OCI-LY7 (cell line): Measurements from ENCODE around the gene MAF. TPM values are rescaled to one million over a fixed set of nuclear protein-coding genes. Genes with fewer than 3 reads are reported as not detected.

Source experiments
- BruUV-seq: library from RNA; stranded (reverse); fragments of 400-500 nt; replicated peaks from 2 replicates; lab custom pipeline; 2021; lab: Mats Ljungman, UMichigan
- CTCF ChIA-PET: fragments of 300-600 bp; sonication (Branson Sonifier 250); formaldehyde crosslinking; loops from one replicate; lab custom pipeline; 2022; ENCODE audit warnings: antibody characterized with exemption; ENCODE audit not compliant: unreplicated experiment; lab: Charles Lee
- POLR2A ChIA-PET: fragments of 300-600 bp; sonication (Branson Sonifier 250); formaldehyde crosslinking; loops from one replicate; lab custom pipeline; 2022; ENCODE audit warnings: antibody characterized with exemption; lab: Charles Lee
- DNase-seq: peaks from one replicate; pipeline ENCODE4 v3.0.0-alpha.2; 2015; ENCODE audit warnings: low spot score
- H2AFZ ChIP-seq: fragments of 200-600 bp; sonication (generic), shearing (Covaris generic); 2 replicates; pipeline ENCODE4 v1.6.1; 2014; ENCODE audit warnings: mild to moderate bottlenecking, antibody characterized with exemption, low read length, moderate library complexity
- H3K27ac ChIP-seq: fragments of 200-600 bp; sonication (generic); 2 replicates; pipeline ENCODE4 v1.5.1; 2014; ENCODE audit warnings: mixed run types, low read depth, mild to moderate bottlenecking, moderate library complexity, low read length, inconsistent platforms; ENCODE audit not compliant: poor library complexity, severe bottlenecking
- H3K36me3 ChIP-seq: fragments of 200-600 bp; sonication (generic); 2 replicates; pipeline ENCODE4 v1.6.1; 2014; ENCODE audit warnings: mild to moderate bottlenecking, antibody characterized with exemption, low read length, moderate library complexity, mixed read lengths; ENCODE audit not compliant: insufficient read depth
- H3K4me1 ChIP-seq: fragments of 200-600 bp; sonication (generic); 2 replicates; pipeline ENCODE4 v1.5.1; 2014; ENCODE audit warnings: mild to moderate bottlenecking, low read length; ENCODE audit not compliant: insufficient read depth, poor library complexity, severe bottlenecking
- H3K4me2 ChIP-seq: fragments of 200-600 bp; sonication (generic); 2 replicates; pipeline ENCODE4 v1.6.1; 2014; ENCODE audit warnings: mild to moderate bottlenecking, low read length
- H3K4me3 ChIP-seq: fragments of 200-600 bp; sonication (generic); 2 replicates; pipeline ENCODE4 v1.5.1; 2014; ENCODE audit warnings: mild to moderate bottlenecking, low read depth, low read length; ENCODE audit not compliant: poor library complexity, severe bottlenecking
- H3K79me2 ChIP-seq: fragments of 200-600 bp; sonication (generic); 2 replicates; pipeline ENCODE4 v1.6.1; 2016; ENCODE audit warnings: low read depth, mild to moderate bottlenecking, low read length, moderate library complexity, mixed read lengths; ENCODE audit not compliant: insufficient read depth
- H3K9me2 ChIP-seq: fragments of 200-600 bp; sonication (generic); 2 replicates; pipeline ENCODE4 v1.6.1; 2016; ENCODE audit warnings: mild to moderate bottlenecking, low read length, mixed read lengths; ENCODE audit not compliant: insufficient read depth
- H3K9me3 ChIP-seq: fragments of 200-600 bp; sonication (generic); 2 replicates; pipeline ENCODE4 v1.6.1; 2014; ENCODE audit warnings: mild to moderate bottlenecking, mixed run types, low read length, mixed read lengths
- H4K20me1 ChIP-seq: fragments of 200-600 bp; sonication (generic); 2 replicates; pipeline ENCODE4 v1.6.1; 2014; ENCODE audit warnings: mild to moderate bottlenecking, antibody characterized with exemption, low read length, moderate library complexity, mixed read lengths; ENCODE audit not compliant: insufficient read depth
- CTCF ChIP-seq: fragments of 200-600 bp; sonication (generic); conservative IDR thresholded peaks from 2 replicates; pipeline ENCODE4 v1.5.1; 2014; ENCODE audit warnings: mild to moderate bottlenecking, antibody characterized with exemption, low read length, moderate library complexity, mixed read lengths
- EZH2phosphoT487 ChIP-seq: fragments of 200-600 bp; sonication (generic); IDR thresholded peaks from 2 replicates; pipeline ENCODE4 v1.6.1; 2018; ENCODE audit warnings: low read depth, borderline replicate concordance, mild to moderate bottlenecking, mixed run types, antibody characterized with exemption, low read length, moderate library complexity, mixed read lengths
- intact Hi-C: fragments of 100-400 bp; cut with micrococcal nuclease; formaldehyde crosslinking; loops from one replicate; pipeline ENCODE4 v1.10.0; 2022; ENCODE audit not compliant: unreplicated experiment
- total RNA-seq, 2 experiments: library from RNA; depleted of rRNA in 1 of 2; stranded (reverse); fragments of >200 nt in 1 of 2; shearing (Covaris generic) in 1 of 2; gene quantifications; 2 replicates each; pipeline ENCODE4 v1.2.3, GENCODE V29; 2014 to 2022

MAF gene
- total RNA-seq, 2 experiments from 2014 or later: not detected

GRCh38 chr16:79635488-79635887 is 35.0 kb upstream of the MAF start:
- TF ChIP-seq CTCF: no peak
- no peak for TF ChIP-seq EZH2phosphoT487
- Histone ChIP-seq H4K20me1 (no peaks in the 10 kb centered on the region), H3K36me3 (no peaks in the 10 kb centered on the region), H3K9me3 (no peaks in the 10 kb centered on the region), H3K4me2 (no peak overlapping the region), H2AFZ (no peak overlapping the region), H3K4me3 (no peak overlapping the region), H3K79me2 (no peaks in the 10 kb centered on the region), H3K9me2 (no peaks in the 10 kb centered on the region), H3K27ac (no peak overlapping the region), H3K4me1 (no peaks in the 10 kb centered on the region)
- BruUV-seq: no TSS peak
- intact Hi-C loops: no loop called here
- CTCF ChIA-PET: no interaction called here
- DNase-seq: no peak
- POLR2A ChIA-PET: no interaction called here

GRCh38 chr16:79634298-79634697 is 33.8 kb upstream of the MAF start:
- Histone ChIP-seq H4K20me1 (no peaks in the 10 kb centered on the region), H3K4me3 (no peak overlapping the region), H3K4me2 (no peak overlapping the region), H3K4me1 (no peaks in the 10 kb centered on the region), H3K9me2 (no peaks in the 10 kb centered on the region), H3K36me3 (no peaks in the 10 kb centered on the region), H3K79me2 (no peaks in the 10 kb centered on the region), H3K27ac (no peak overlapping the region), H3K9me3 (no peaks in the 10 kb centered on the region), H2AFZ (no peak overlapping the region)
- POLR2A ChIA-PET: no interaction called here
- no TSS peak for BruUV-seq
- TF ChIP-seq CTCF: no peak
- TF ChIP-seq EZH2phosphoT487: no peak
- intact Hi-C loops: no loop called here
- CTCF ChIA-PET: no interaction called here
- DNase-seq: no peak

- Histone ChIP-seq H3K79me2 (no peaks in the 10 kb centered on the region), H3K4me1 (no peaks in the 10 kb centered on the region), H3K9me3 (no peaks in the 10 kb centered on the region), H3K4me3 (no peak overlapping the region), H4K20me1 (no peaks in the 10 kb centered on the region), H3K9me2 (no peaks in the 10 kb centered on the region), H3K4me2 (no peak overlapping the region), H3K27ac (no peak overlapping the region), H3K36me3 (no peaks in the 10 kb centered on the region), H2AFZ (no peak overlapping the region)
- intact Hi-C loops: no loop called here
- BruUV-seq: no TSS peak
- TF ChIP-seq CTCF: no peak
- no peak for TF ChIP-seq EZH2phosphoT487
- ChIA-PET CTCF (no interaction called here), POLR2A (no interaction called here)
- no peak for DNase-seq
Measured at GRCh38 chr16:79632289-79632688, 31.8 kb upstream of the MAF start.
